ENCODE data around the gene IRAK2.

The IRAK2 gene

DNA sequence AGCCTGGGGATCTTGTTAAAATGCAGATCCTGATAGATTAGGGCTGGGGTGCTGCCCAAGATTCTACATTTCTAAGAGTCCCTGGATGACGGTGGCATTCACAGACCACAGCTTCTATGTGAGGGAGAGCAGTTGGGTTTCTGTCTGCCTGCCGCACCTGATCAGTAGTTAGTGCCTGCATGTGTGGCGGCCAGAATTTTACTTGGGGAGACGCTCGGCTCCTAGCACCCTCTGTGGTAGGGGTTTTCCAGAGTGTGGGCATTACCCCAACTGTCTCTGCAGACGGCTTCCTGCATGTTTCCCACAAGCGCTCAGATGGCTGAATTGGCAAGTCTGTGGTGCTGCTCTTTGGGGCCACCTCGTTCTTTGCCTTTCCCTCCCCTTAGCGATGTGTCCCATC is 119.8 kb downstream of the IRAK2 start:
- DNase-seq (ENCODE audit: low read depth in 2 of 2), result no peak

DNA sequence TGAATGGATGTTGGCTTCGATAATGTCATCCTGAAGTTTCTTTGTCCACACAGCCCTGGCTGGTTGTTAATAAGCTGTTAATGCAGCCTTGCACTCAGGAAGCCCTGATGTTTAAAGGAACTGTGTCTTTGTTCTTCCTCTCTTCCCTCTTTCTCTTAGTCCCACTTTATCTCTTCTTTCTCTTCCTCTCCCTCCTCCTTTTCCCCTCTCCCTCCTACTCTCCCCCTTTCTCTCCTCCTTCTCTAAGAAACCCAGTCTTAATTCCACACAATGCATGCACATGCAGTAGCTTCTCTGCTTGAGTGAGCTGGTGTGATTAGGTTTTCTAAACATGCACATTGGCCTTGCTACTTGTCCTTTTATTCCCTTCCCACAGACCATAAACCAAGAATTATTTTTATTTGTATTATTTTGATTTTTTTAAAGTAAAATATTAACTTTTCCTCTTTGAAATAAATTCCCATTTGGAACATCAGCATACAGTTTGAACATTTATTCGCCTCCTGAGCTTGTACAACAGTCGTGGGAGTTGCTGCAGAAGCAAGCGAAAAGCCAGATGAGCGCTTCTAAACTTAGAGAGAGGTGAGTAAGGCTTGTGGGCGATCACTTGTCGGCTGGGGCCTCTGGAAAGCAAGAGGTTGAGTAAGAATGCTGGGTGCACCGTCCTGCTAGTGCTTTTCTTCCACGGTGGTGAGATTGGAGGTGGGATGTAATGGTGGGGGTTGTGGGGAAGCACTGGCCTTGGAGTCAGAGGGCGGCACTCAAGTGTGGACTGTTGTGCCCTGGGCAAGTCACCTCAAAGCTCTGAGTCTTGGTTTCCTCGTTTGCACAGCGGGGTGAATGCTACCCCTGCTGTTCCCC is 120.8 kb downstream of the IRAK2 start:
- DNase-seq (ENCODE audit: low read depth in 2 of 2), result no peak

DNA sequence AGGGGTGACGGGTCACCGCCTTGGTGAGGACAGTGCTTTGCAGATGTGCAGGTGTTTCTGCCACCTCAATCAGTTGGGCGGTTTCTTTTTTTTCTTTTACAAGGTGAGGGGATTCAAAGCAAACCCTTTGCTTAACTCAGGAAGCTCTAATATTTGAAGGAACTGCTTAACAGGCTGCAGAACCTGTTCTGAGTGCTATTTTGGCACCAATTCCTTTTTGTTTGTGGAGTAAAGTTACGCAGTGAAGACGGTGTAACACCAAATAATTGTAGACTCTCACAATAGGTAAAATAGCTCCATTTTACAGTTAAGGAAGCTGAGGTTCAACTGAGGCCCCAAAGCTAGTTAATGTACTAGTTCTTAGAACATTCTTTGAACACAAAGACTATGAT is 121.4 kb downstream of the IRAK2 start:
- DNase-seq (ENCODE audit: low read depth in 2 of 2), result no peak

DNA sequence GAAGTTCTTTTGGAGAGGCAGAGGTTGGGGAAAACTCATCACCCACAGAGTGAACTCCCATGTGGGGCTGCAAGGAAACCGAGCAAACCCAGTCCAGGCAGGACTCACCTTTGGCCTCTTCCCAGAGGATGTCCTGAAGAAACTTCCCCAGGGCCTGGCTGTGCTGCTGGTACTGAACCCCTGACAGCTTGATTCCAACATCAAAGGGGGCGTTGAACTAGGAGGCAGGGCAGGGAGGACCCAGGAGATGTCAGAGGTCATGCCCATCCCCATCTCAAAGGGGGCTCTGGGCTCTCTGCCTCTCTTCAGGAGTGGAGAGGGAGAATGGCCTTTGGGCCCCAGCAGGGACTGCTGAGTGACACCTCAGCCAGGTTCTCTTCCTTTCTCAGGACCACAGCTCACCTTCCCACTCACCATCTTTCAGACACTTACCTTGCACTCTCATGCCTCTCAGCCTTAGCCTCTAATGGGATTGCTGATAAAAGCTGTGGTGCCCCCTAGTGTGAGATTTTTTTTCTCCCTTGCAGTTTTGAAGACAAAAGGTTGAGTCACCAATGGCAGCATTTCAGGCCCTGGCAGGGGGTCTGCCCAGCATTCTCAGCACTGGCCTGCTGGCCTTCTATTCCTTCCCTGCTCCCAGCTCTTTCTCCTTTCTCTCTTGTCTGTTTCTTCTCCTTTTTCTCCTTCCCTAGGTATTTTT is 122.0 kb downstream of the IRAK2 start:
- no peak for DNase-seq (ENCODE audit: low read depth in 2 of 2)

DNA sequence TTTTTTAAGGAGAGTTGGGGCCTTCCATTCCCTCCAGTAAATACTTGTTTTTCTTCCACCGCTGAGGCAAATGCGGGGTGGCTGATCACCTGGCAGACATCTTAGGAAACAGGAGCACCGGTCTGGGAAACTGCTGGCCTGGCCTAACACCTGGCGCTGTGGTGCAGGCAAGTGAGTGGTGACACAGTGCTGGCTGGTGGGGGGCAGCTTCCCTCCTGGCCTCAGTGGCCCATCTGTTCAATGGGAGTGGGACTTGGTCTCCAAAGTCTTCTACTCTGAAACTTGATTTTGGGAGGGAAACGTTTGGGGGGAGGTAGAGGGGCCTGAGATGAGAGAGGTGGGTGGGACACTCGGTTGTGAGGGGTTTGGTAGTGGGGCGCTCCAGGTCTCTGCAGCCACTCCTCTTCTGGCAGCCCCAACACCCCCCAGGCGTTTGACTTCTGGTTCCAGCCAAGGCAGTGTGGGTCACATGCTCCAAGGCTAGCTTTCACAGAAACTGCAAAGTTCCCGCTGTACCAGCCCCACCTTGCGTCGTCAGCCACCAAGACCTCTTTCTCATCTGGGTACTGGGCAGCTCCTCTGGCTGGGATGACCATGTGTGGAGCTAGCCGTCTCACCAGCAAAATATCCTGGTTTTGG is 123.3 kb downstream of the IRAK2 start:
- DNase-seq (ENCODE audit: low read depth in 2 of 2), result no peak

DNA sequence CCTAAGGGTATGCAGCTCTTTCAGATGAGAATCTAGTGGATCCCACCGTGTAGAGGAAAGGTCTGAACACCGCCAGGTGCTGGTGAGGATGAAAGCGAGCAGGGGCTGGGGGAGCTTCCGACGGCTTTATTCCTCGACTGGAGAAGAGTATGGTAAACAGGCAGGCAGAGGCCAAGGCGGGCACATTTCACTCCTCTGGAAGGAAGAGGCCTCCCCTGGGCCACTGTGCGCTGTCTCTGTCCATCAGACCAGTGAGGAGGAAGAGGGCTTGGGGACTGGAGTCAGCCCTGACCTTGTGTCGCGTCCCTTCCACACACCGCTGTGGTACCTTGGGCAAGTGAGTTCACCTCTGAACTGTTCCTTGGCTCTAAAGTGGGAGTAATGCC is 123.8 kb downstream of the IRAK2 start:
- no peak for DNase-seq (ENCODE audit: low read depth in 2 of 2)

DNA sequence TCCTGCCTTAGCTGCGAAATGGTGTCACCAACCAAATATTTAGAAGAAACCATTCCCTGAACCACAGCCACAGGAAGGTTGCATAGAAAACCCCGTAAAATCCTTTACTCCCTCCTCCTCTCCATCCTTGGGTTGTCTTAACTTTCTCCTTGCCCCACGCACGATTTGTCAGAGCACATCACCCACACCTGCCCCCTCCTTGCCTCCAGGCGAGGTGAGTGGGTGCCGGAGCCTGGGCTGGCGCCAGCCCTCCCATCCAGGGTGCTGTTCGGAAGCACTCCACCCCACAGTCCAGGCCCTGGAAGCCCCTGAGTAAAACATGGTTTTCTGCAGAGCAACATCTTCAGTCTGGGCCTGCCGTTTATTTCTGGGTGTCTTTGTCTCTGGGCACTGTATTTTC is 124.4 kb downstream of the IRAK2 start:
- DNase-seq (ENCODE audit: low read depth in 2 of 2), result no peak

DNA sequence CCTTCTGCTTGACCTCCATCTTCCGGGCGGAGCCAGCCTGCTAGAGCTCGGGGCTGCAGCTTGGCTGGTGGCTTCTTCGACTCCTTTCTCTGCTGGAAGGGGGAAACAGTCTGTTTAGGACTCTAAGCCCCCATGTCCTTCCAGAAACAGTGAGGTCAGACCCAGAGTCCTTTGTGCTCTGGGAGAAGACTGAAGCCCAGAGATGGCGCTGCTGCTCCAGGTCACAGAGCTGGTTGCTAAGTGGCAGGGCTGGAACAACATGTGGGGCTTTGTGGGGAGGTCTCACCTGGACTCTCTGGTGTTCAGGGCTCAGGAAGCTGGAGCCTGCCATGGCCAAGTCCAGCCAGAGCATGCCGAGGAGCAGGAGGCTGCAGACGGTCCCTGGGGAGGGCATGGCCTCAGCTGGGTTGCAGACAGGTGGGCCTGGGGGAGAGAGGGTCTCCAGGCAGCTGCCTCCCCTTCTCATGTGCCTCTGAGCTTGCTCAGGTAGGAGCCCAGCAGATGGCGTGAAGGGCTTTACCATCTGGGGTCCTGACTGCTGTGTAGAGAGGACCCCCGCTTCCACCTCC is 125.2 kb downstream of the IRAK2 start:
- no peak for DNase-seq (ENCODE audit: low read depth in 2 of 2)

DNA sequence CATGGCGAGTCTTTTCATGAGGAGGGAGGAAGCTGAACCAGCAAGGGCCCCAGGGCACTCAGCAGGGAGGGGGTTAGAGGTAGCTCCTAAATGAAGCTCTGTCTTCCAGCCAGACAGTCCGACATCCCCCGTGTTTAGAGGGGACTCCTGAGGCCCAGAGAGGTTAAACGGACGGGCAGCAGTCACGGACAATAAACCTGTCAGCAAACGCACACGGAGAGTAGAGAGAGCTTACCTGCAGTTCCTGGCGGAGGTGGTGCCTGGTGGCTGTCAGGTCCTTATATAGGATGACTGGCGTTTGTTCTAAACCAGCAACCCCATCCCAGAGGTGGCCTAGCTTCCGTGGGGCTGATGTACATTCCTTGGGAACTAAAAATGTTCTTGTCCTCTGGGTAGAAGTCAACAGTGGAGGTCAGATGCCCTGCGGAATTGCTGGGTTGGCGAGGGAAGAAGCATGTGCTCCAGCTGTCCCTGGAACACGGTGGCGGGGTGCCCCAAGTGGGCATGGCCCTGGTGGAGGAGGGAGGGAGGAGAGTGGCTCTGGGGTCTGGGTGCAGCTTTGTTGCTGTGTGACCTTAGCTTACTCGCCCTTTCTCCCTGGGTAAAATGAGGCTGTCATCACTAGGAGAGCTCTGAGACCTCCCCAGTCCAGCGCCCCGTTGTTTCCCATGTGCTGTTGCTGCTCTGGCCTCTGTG is 125.9 kb downstream of the IRAK2 start:
- no peak for DNase-seq (ENCODE audit: low read depth in 2 of 2)

DNA sequence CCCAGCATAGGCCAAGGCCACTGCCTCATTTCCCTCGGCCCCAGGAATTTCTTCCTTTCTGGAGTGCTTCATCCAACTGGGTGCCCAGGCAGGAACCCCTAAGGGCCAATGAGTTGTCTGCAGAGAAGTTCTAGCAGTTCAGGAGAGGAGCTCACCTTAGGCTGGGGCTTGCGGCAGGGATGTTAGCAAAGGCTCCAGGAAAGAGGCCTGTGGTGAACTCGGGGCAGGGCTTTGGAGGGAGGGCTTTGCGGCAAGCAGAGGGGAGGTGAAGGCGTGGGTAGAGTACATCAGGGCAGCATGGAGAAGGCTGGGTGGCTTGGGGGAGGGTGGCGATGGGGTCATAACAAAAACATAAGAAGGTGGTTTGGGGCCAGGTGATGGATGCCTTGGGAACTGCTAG is 126.9 kb downstream of the IRAK2 start:
- no peak for DNase-seq (ENCODE audit: low read depth in 2 of 2)

DNA sequence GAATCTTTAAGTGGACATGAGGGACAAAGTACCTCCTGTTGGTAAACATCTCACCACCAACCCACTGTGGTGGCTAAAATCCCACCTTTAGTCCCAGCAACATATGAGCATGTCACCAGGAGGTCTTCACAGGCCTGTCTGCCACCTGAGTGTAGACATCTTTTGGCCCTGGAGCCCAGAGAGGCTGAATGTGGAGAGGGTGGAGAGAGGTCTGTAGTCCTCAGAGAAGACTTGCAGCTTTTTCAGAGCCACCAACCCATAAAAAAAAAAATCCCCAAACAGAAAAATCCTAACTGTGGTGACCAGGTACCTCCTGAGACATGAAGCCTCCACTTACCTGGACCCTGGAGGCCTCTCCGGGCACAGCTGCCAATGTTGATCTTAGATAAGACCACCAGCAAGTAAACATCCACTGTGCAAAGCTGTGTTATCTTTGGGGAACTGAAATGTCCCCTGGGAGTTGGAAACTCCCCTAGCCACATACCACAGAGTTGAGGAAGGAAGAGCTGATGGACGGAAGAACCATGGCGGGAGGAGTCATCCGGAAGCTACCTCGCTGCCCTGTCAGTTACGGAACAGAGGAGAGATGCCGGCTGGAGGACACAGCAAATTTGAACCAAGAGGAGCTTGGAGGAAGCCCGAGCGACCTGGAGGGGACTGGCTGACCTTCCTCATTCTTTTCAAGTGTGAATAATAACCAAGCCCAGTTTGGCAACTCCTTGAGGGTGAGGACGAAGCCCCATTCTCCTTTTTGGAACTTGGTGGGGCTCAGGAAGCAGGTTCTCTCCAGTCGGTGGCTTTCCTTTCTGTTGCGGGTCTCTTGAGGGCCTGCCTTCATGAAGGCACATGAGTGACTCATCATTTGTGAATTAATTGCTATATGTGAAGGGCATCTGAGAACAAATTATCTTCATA is 128.0 kb downstream of the IRAK2 start, which contains the start of gene GHRL:
TSS of gene GHRL (minus strand) at position 443 of the 915 bp plus-strand sequence. CDS start 2,767 bp downstream, outside the sequence.
- DNase-seq (ENCODE audit: low read depth in 2 of 2), result no peak

Measured in stimulated activated CD8-positive, alpha-beta memory T cell treated with anti-CD3 and anti-CD28 coated beads, Interleukin-15, amount 100 ng/mL, for 4 hours (primary cell).